GM21529 (cell line): ENCODE measurements around the gene ARL10.

Source experiments
- ATAC-seq: cut with Tn5 transposase; IDR thresholded peaks from one replicate; pipeline ENCODE4 v1.9.1; 2021; ENCODE audit not compliant: unreplicated experiment

ARL10 gene

GRCh38 chr5:176365351-176366231 is at the start of gene ARL10:
ARL10 (plus strand) TSS chr5:176365487; CDS start chr5:176365564, 77 bp downstream.
- ATAC-seq = peak; percentile 39

DNA sequence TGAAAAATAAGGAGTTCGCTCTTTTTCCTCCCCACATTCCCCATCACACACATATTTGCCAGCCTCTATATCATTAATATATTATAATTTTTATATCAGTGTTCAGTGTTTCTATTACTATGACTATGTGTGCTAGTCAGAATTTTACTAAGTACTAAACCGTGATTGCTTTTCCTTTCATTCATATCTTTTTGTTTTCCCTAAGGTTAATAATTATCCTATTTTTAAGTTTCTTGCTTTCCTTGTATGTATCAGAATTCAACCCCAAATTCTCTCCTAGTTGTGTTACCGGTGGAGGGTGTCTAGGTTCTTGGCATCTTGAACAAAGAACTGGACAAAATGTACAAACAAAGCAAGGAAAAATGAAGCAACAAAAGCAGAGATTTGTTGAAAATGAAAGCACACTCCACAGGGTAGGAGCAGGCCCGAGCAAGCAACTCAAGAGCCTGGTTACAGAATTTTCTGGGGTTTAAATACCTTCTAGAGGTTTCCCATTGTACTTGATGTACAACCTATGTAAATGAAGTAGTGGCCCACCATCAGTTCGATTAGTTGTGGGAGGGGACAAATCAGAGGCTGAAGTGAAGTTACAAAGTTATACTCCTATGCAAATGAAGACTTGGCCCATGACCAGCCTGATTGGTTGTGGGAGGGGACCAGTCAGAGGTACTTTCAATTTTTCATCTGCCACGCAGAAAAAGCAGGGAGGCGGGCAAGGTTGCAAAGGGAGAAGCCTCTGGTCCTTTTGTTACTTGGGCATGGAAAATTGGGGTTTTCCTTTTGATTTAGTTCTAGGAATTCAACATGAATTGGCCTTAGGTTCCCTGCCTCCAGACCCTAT is 47.5 kb upstream of the ARL10 start:
- no peak for ATAC-seq

GRCh38 chr5:176319827-176320554 is 45.3 kb upstream of the ARL10 start:
- ATAC-seq = no peak

DNA sequence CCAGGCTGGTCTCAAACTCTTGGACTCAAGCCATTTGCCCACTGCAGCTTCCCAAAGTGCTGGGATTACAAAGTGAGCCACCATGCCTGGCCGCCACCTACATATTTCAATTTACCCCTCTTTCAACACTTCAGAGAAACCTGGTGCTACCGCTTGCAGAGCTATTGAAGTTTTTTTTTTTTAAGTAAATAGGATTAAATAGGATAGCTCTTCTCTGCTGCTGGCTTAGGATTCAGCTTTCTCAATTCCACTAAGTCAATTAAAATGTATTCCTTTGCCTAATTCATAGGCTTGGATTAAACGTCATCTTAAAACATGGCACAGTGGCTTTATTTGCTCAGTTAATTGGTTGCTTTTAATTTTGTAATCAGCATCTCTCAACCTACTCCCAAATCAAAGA is 44.7 kb upstream of the ARL10 start:
- ATAC-seq = no peak

DNA sequence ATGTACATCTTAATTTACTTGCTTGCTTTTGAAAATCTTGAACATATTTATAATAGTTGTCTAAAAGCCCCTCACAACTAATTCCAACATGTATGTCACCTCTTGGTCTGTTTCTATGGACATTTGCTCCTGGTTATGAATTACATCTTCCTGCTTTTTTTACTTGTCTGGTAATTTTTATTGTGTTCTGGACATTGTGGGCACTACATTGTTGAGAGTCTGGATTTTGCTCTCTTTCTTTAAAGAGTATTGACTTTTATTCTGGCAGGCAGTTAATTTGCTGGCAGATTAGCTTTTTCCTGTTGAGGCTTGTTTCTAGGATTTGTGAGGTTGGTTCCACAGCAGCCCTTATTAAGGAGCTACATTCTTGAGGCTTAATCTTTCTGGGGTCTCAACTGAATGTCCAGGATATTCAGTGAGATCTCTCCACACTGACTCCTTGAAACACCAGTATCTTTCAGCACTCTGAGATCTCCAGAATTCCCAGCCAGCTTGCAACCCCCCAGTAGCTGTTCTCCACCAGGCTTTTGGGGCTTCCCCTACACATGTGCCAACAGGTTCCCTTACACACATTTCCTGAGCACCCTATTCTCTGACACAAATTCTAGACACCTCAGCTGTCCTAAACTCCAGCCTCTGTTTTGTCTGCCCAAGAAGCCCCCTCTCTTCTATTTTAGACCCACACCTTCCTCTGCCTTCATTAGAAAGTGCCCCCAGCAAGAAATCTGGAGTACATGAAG is 31.1 kb upstream of the ARL10 start:
- no peak for ATAC-seq

DNA sequence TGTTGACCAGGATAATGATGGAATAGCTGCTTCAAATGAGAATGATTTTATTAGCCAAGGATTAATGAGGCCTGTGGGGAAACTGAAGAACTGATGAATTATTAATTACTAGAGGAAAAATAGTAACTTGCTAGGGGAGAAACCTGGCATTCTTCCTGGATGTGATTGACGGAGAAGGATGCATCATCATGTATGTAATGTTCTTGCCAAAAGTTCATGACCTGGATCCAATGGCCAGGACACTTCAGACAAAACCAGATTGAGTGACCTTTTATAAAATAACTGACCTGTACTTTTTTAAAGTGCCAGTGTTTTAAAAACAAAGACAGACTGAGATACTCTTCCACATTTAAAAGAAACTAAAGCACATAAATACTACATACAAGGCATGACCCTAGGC is 27.4 kb upstream of the ARL10 start:
- ATAC-seq = no peak

GRCh38 chr5:176339304-176339703 is 26.0 kb upstream of the ARL10 start:
- ATAC-seq = no peak

- no peak for ATAC-seq
These were observed 23.7 kb upstream of the ARL10 start for GRCh38 chr5:176341325-176342157.

GRCh38 chr5:176342158-176342483 is 23.2 kb upstream of the ARL10 start:
- ATAC-seq = no peak

DNA sequence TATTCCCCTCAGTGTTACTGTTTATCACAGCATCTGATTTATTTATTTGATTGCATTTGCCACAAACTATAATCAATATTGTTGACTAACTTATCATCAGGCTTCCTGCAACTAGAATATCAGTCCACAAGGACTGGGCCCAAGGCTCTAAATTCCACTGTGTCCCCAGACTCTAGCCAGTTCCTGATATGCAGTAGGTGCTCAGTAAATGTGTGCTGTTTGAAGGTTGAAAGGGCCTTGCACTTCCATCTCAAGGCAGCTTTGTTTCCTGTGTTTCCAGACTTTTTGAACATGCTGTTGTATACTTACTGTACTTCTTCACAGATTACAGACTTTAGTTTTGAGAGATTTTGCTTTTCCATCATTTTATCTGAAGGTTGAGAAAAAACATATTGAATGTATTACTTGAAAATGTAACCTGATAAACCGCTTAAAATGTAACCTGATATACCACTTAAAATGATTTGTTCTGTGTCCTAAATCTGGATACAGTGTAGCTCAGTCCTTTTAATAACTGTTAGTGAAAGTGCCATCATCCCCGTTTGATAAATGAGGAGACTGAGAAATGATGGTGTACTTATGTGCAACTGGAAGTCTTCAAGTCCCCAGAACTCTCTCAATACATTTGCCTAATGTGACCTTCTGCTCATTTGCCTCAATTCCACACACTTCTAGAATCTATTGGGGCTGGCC is 22.4 kb upstream of the ARL10 start:
- no peak for ATAC-seq

DNA sequence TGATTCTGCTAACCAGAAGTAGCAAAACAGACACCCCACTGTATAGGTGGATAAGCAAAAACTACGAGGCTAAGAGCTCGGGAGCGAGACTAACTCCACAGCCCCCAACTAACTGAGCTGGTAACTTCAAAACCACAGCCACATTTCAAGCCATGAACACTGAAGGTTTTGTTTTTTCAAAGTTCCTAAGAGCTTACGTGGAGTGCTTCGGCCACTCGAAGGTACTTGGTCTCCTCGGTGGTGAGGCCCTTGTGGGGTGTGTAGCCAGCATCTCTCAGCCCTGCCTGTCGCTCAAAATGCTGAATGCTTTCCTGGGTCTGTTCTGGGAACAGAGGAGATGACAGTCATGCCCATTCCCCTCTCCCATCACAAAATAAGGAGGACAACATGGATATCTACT is 14.9 kb upstream of the ARL10 start:
- no peak for ATAC-seq

DNA sequence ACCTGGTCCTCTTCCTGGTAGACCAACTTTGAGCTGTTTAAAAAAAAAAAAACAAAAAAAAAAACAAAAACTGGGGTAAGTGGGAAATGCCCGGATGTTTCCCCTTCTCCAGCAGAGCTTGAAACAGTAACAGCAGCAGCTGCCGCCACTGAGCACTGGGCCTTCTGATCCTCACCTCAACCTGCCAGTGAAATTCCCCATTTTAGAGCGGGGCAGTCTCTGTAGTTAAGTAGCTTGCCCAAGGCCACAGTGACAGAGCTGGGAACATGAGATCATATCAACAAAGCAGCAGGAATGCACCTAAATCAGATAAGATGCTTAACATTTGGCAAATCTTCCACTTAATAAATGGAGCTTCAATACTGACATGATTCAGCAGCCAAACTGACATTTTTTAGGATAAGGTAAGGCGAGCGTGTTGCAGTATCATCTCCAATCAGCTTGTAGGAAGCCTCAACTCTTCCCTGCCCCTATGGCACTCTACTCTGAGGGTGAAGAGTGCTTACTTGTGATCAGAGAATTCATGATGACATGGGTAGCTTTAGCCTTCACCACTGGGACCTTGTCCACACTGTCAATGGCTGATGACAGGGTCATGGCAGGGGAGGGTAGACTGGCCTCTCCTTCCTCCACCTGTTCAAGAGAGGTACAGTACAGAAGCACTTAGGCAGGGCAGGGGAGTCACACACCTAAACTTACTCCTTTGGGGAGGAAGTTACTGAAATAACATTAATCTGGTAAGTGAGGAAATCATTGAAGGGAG is 13.0 kb upstream of the ARL10 start:
- no peak for ATAC-seq

GRCh38 chr5:176353533-176353932 is 11.8 kb upstream of the ARL10 start:
- ATAC-seq = no peak

- ATAC-seq = no peak
These were observed 9.7 kb upstream of the ARL10 start for GRCh38 chr5:176355400-176356178.

DNA sequence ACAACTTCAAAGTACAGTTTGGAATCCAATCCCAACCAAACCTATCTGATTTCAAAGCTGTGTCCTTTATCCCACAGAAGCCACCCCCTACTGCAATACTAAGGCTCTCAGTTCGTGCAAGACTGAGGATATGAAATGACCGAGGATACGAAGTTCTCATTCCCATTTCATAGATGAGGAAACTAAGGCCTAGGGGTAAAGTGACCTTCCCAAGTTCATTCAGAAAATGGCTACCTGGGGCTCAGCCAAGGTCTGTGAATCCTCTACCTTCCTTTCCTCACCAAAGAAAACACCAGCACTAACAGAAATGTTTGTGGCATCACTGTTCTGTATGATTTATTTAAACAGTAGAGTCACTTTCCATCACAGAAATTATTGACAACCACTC is 9.1 kb upstream of the ARL10 start:
- ATAC-seq = no peak

- no peak for ATAC-seq
These were observed 5.6 kb upstream of the ARL10 start for GRCh38 chr5:176359658-176360057.

DNA sequence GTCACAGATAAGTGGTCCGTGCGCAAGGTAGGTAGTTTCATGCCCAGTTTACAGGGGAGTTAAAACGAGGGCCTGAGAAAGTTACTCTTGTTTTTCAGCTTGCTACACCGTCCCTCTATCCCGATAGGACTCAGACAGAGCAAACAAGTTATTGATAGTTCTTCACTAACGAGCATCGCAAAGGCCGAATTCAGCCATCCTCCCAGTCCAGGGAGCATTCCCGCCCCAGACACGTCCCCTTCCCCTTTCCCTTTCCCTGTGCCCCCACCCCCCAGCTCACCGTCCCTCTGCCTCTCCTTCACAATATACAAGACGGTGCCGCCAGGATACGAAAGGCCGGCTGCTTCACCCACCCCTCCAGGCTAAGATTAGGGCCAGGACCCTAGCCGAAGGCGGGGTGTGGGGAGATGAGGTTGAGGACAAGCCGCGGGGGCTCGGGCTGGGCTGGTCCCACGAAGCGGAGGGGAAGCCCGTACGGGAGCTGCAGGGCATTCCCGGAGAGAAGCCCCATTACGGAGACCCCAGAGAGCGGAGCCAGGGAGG is 4.3 kb upstream of the ARL10 start:
- no peak for ATAC-seq
